ENCODE results near the gene FBN3.
A peak's percentile ranks its signal among the peaks of the same experiment; 100 is the strongest.

The FBN3 gene

DNA sequence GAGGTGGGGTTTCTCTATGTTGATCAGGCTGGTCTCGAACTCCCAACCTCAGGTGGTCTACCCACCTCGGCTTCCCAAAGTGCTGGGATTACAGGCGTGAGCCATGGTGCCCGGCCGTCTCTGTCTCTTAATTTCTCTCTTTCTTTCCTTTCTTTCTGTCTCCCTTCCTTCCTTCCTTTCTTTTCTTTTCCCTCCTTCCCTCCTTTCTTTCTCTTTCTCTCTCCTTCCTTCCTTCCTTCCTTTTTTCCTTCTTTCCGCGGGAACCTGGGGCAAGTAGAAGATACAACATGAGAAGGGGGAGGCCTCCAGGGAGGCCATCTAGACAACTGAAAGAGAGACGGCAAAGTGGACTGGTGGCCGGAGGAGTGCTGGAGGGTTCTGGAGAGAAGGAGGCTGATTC lies 128.7 kb downstream of the FBN3 start:
- ChIA-PET CTCF (interaction anchor here (1.7 kb wide), 1 partner anchor 18 kb away, joined by 3 read pairs; no protein-coding TSS in a partner anchor), POLR2A (no interaction called here)
- DNase-seq (ENCODE audit: extremely low spot score) = no peak
- TF ChIP-seq ARNT (IDR thresholded peaks at IDR 0.05) (no peak), FOXM1 (IDR thresholded peaks at IDR 0.05; ENCODE audit: borderline replicate concordance) (no peak), FOXK2 (IDR thresholded peaks at IDR 0.05) (no peak), TARDBP (IDR thresholded peaks at IDR 0.05) (no peak)

DNA sequence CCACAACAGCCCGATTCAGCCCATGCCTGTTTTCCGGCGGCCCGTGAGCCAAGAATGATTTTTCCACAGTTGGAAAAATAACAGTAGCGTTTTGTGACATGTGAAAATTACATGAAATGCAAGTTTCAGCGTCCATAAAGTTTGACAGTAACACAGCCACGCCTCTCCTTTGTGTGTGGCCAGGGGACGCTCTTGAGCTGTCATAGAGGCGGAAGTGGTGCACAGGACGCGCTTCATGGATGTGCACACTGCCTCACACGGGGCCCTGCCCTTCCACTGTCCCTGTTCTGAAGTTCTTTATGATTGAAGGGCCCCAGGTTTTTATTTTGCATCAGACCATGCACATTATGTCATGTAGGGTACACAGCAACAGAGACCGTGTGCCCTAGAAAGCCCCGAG lies 131.6 kb downstream of the FBN3 start:
- CTCF ChIA-PET = no interaction called here
- POLR2A ChIA-PET = interaction anchor here (1.0 kb wide), 1 partner anchor 13 kb away, joined by 3 read pairs; no protein-coding TSS in a partner anchor
- peak; percentile 48 for DNase-seq (ENCODE audit: extremely low spot score)
- TF ChIP-seq SUZ12 (IDR thresholded peaks at IDR 0.05) (no peak), L3MBTL2 (conservative IDR thresholded peaks at IDR 0.05) (no peak)
